22Rv1 (cell line): ENCODE results near the gene B4GALT6.

Experiments
- CTCF ChIP-seq: fragments of 450-650 bp; IDR thresholded peaks from 2 replicates; pipeline ENCODE4 v1.5.1; 2017; ENCODE audit warnings: mild to moderate bottlenecking
- ZFX ChIP-seq: fragments of 450-650 bp; IDR thresholded peaks from 2 replicates; pipeline ENCODE4 v1.6.1; 2017; ENCODE audit warnings: antibody characterized with exemption, borderline replicate concordance

- no peak for TF ChIP-seq CTCF
- TF ChIP-seq ZFX = no peak
These were observed 35.1 kb upstream of the B4GALT6 start for GRCh38 chr18:31719363-31720006.
